ENCODE measurements around the gene COL13A1. TPM values are rescaled to one million over a fixed set of nuclear protein-coding genes. Genes with fewer than 3 reads are reported as not detected.

The COL13A1 gene
- total and polyA plus RNA-seq, 2 donors = 0.19 to 0.96 TPM

- Histone ChIP-seq H3K9me3 (ENCODE audit: control insufficient read depth in 2 of 2, insufficient read depth in 1 of 2, low read length in 1 of 2) (no peaks in the 10 kb centered on the region), H3K27me3 (ENCODE audit: control insufficient read depth in 2 of 2, insufficient read depth in 1 of 2, low read length in 1 of 2) (peaks cover 0 to 9% of the 10 kb centered on the region in 2 donors), H3K36me3 (ENCODE audit: control insufficient read depth in 2 of 2, insufficient read depth in 2 of 2, low read length in 1 of 2) (no peaks in the 10 kb centered on the region), H3K4me3 (ENCODE audit: low read length in 2 of 2) (no peak overlapping the region), H3K27ac (ENCODE audit: low read depth in 1 of 2, low read length in 1 of 2) (no peak overlapping the region), H3K4me1 (ENCODE audit: control insufficient read depth in 2 of 2, insufficient read depth in 2 of 2, low read length in 2 of 2) (peaks cover 5 to 37% of the 10 kb centered on the region in 2 donors)
- WGBS = 99% methylated on average over 6 of the region's 6 CpGs
- no peak for DNase-seq (ENCODE audit: low read depth in 6 of 9, low spot score in 9 of 9)
Measured at GRCh38 chr10:69843923-69844322, 42.2 kb downstream of the COL13A1 start.

DNA sequence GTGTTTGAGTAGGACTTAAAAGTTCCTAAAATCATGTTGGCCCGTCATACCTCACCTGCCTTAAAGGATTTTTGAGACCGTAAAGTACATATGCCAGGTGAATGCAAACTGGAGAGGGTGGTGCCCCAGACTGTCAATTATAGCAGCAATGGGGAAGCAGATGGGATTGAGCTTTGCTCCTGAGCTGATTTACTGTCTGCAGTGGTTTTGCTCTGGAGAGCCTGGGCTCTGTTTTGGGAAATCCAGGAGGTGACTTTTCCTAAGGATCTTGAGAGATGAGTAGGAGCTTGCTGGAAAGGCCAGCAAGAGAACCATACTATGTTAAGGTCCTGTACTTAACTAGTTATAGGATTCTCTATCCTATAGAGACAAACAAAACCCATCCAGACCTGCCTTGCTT, 43.0 kb downstream of the COL13A1 start:
- Histone ChIP-seq H3K4me1 (ENCODE audit: control insufficient read depth in 2 of 2, insufficient read depth in 2 of 2, low read length in 2 of 2) (peaks cover 5 to 33% of the 10 kb centered on the region in 2 donors), H3K4me3 (ENCODE audit: low read length in 2 of 2) (no peak overlapping the region), H3K9me3 (ENCODE audit: control insufficient read depth in 2 of 2, insufficient read depth in 1 of 2, low read length in 1 of 2) (no peaks in the 10 kb centered on the region), H3K27ac (ENCODE audit: low read depth in 1 of 2, low read length in 1 of 2) (no peak overlapping the region), H3K27me3 (ENCODE audit: control insufficient read depth in 2 of 2, insufficient read depth in 1 of 2, low read length in 1 of 2) (peaks cover 0 to 9% of the 10 kb centered on the region in 2 donors), H3K36me3 (ENCODE audit: control insufficient read depth in 2 of 2, insufficient read depth in 2 of 2, low read length in 1 of 2) (no peaks in the 10 kb centered on the region)
- no peak for DNase-seq (ENCODE audit: low read depth in 6 of 9, low spot score in 9 of 9)
- 98% methylated on average over 2 of the region's 2 CpGs for WGBS

- peaks cover 5 to 27% of the 10 kb centered on the region in 2 donors for H3K4me1 ChIP-seq (ENCODE audit: control insufficient read depth in 2 of 2, insufficient read depth in 2 of 2, low read length in 2 of 2)
- peaks cover 0 to 10% of the 10 kb centered on the region in 2 donors for H3K27me3 ChIP-seq (ENCODE audit: control insufficient read depth in 2 of 2, insufficient read depth in 1 of 2, low read length in 1 of 2)
- peak overlapping the region in 1 of 2 donors; percentile 10 for H3K27ac ChIP-seq (ENCODE audit: low read depth in 1 of 2, low read length in 1 of 2)
- H3K9me3 ChIP-seq (ENCODE audit: control insufficient read depth in 2 of 2, insufficient read depth in 1 of 2, low read length in 1 of 2) = no peaks in the 10 kb centered on the region
- no peaks in the 10 kb centered on the region for H3K36me3 ChIP-seq (ENCODE audit: control insufficient read depth in 2 of 2, insufficient read depth in 2 of 2, low read length in 1 of 2)
- 60% methylated on average over 6 of the region's 6 CpGs for WGBS
- DNase-seq (ENCODE audit: low read depth in 6 of 9, low spot score in 9 of 9) = no peak
- no peak overlapping the region for H3K4me3 ChIP-seq (ENCODE audit: low read length in 2 of 2)
Measured at GRCh38 chr10:69845574-69846292, 44.0 kb downstream of the COL13A1 start.

GRCh38 chr10:69846293-69846921, 44.7 kb downstream of the COL13A1 start:
- WGBS = 47% methylated on average over 14 of the region's 14 CpGs
- peaks cover 0 to 12% of the 10 kb centered on the region in 2 donors for H3K27me3 ChIP-seq (ENCODE audit: control insufficient read depth in 2 of 2, insufficient read depth in 1 of 2, low read length in 1 of 2)
- H3K27ac ChIP-seq (ENCODE audit: low read depth in 1 of 2, low read length in 1 of 2) = no peak overlapping the region
- H3K9me3 ChIP-seq (ENCODE audit: control insufficient read depth in 2 of 2, insufficient read depth in 1 of 2, low read length in 1 of 2) = no peaks in the 10 kb centered on the region
- H3K4me3 ChIP-seq (ENCODE audit: low read length in 2 of 2) = no peak overlapping the region
- H3K36me3 ChIP-seq (ENCODE audit: control insufficient read depth in 2 of 2, insufficient read depth in 2 of 2, low read length in 1 of 2) = no peaks in the 10 kb centered on the region
- DNase-seq (ENCODE audit: low read depth in 6 of 9, low spot score in 9 of 9) = peak in 1 of 9 donors; percentile 59
- H3K4me1 ChIP-seq (ENCODE audit: control insufficient read depth in 2 of 2, insufficient read depth in 2 of 2, low read length in 2 of 2) = peaks cover 5 to 27% of the 10 kb centered on the region in 2 donors

DNA sequence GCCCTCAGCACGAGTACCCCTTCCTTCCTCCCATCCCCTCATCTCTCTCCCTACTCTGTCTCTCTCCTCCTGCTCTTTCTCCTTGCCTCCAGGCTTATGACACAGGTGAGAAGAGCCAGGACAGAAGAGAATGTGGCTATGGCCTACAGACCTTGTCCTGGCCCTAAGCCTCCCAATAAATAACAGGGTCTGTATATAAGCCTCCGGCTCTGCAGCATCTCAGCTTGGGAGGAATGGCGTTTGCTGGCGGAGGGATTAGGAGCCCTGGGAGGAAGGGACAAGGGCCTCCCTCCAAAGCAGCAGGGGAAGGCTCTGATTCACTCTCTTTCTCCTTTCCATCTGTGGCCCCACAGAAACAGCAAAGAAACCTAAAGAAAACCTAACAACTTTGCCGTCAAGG, 45.8 kb downstream of the COL13A1 start:
- 91% methylated on average over 5 of the region's 5 CpGs for WGBS

DNA sequence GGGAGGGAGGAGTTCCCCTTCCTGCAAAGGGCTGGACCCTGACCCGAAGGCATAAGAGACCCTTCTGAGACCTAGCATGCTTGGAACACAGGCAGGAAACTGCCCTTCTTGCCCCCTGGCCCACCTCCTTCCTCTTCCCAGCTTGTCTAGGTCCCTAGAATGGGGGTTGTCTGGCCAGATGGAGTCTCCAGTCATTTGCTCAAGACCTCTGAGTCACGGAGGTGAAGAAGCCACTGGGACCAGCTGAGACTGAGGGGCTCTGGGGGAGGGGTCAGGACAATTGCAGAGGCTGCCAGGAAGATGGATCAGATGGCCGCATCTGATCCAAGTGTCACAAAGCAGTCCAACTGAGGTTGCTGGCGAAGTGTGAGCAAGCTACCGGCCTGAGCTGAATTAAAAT, 46.2 kb downstream of the COL13A1 start:
- Histone ChIP-seq H3K4me1 (ENCODE audit: control insufficient read depth in 2 of 2, insufficient read depth in 2 of 2, low read length in 2 of 2) (peaks cover 5 to 27% of the 10 kb centered on the region in 2 donors), H3K27ac (ENCODE audit: low read depth in 1 of 2, low read length in 1 of 2) (no peak overlapping the region), H3K4me3 (ENCODE audit: low read length in 2 of 2) (no peak overlapping the region), H3K27me3 (ENCODE audit: control insufficient read depth in 2 of 2, insufficient read depth in 1 of 2, low read length in 1 of 2) (peaks cover 0 to 14% of the 10 kb centered on the region in 2 donors), H3K9me3 (ENCODE audit: control insufficient read depth in 2 of 2, insufficient read depth in 1 of 2, low read length in 1 of 2) (no peaks in the 10 kb centered on the region), H3K36me3 (ENCODE audit: control insufficient read depth in 2 of 2, insufficient read depth in 2 of 2, low read length in 1 of 2) (no peaks in the 10 kb centered on the region)
- DNase-seq (ENCODE audit: low read depth in 6 of 9, low spot score in 9 of 9) = no peak
- WGBS = 81% methylated on average over 5 of the region's 5 CpGs

More for the DNA sequence above, 45.8 kb downstream of the COL13A1 start:
- Histone ChIP-seq H3K9me3 (ENCODE audit: control insufficient read depth in 2 of 2, insufficient read depth in 1 of 2, low read length in 1 of 2) (no peaks in the 10 kb centered on the region), H3K27ac (ENCODE audit: low read depth in 1 of 2, low read length in 1 of 2) (no peak overlapping the region), H3K36me3 (ENCODE audit: control insufficient read depth in 2 of 2, insufficient read depth in 2 of 2, low read length in 1 of 2) (no peaks in the 10 kb centered on the region), H3K27me3 (ENCODE audit: control insufficient read depth in 2 of 2, insufficient read depth in 1 of 2, low read length in 1 of 2) (peaks cover 0 to 13% of the 10 kb centered on the region in 2 donors), H3K4me3 (ENCODE audit: low read length in 2 of 2) (no peak overlapping the region), H3K4me1 (ENCODE audit: control insufficient read depth in 2 of 2, insufficient read depth in 2 of 2, low read length in 2 of 2) (peaks cover 5 to 27% of the 10 kb centered on the region in 2 donors)
- DNase-seq (ENCODE audit: low read depth in 6 of 9, low spot score in 9 of 9) = no peak

DNA sequence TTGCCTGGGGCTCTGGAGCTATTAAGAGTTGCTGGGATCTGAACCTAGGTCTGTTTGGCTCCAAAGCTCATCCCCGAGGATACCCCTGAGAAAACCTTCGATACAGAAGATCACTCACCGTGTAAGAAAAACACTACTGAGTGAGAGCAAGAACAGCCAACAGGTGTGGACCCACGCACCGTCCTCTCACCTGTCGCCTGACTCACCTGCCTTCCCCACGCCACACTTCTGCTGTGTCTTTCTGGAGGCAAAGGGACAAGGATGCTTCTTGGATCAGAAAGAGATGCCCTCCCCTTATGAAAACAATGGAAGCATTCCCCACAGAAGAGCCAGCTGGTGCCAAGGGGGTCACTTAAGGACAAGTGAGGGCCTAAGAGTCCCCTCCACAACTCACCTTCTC, 46.7 kb downstream of the COL13A1 start:
- peaks cover 5 to 27% of the 10 kb centered on the region in 2 donors for H3K4me1 ChIP-seq (ENCODE audit: control insufficient read depth in 2 of 2, insufficient read depth in 2 of 2, low read length in 2 of 2)
- WGBS = 99% methylated on average over 7 of the region's 7 CpGs

DNA sequence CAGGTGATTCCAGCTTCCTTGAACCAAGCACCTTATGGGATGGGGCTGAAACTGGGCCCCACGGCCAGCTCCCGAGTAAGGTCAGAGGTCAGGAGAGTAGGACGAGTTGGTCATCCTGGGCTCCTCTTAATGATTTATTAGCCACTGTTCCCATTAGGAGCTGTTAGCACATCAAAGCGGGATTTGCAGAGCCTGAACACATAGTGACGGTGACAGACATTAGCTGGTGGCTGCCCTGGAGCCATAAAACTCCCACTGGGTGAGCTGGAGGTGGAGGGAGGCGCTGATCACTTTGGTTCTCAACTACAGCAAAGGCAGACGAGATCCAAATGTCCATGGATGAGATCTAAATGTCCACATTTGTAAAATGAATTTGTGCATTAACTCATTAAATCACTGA, 48.1 kb downstream of the COL13A1 start:
- H3K4me3 ChIP-seq (ENCODE audit: low read length in 2 of 2) = no peak overlapping the region
- WGBS = 96% methylated on average over 7 of the region's 7 CpGs
- H3K9me3 ChIP-seq (ENCODE audit: control insufficient read depth in 2 of 2, insufficient read depth in 1 of 2, low read length in 1 of 2) = no peaks in the 10 kb centered on the region
- no peaks in the 10 kb centered on the region for H3K36me3 ChIP-seq (ENCODE audit: control insufficient read depth in 2 of 2, insufficient read depth in 2 of 2, low read length in 1 of 2)
- H3K4me1 ChIP-seq (ENCODE audit: control insufficient read depth in 2 of 2, insufficient read depth in 2 of 2, low read length in 2 of 2) = peaks cover 5 to 27% of the 10 kb centered on the region in 2 donors
- peaks cover 0 to 14% of the 10 kb centered on the region in 2 donors for H3K27me3 ChIP-seq (ENCODE audit: control insufficient read depth in 2 of 2, insufficient read depth in 1 of 2, low read length in 1 of 2)
- no peak overlapping the region for H3K27ac ChIP-seq (ENCODE audit: low read depth in 1 of 2, low read length in 1 of 2)
- no peak for DNase-seq (ENCODE audit: low read depth in 6 of 9, low spot score in 9 of 9)

More for the DNA sequence above, 46.7 kb downstream of the COL13A1 start:
- Histone ChIP-seq H3K4me3 (ENCODE audit: low read length in 2 of 2) (no peak overlapping the region), H3K27me3 (ENCODE audit: control insufficient read depth in 2 of 2, insufficient read depth in 1 of 2, low read length in 1 of 2) (peaks cover 0 to 14% of the 10 kb centered on the region in 2 donors), H3K9me3 (ENCODE audit: control insufficient read depth in 2 of 2, insufficient read depth in 1 of 2, low read length in 1 of 2) (no peaks in the 10 kb centered on the region), H3K27ac (ENCODE audit: low read depth in 1 of 2, low read length in 1 of 2) (no peak overlapping the region), H3K36me3 (ENCODE audit: control insufficient read depth in 2 of 2, insufficient read depth in 2 of 2, low read length in 1 of 2) (no peaks in the 10 kb centered on the region)
- no peak for DNase-seq (ENCODE audit: low read depth in 6 of 9, low spot score in 9 of 9)

DNA sequence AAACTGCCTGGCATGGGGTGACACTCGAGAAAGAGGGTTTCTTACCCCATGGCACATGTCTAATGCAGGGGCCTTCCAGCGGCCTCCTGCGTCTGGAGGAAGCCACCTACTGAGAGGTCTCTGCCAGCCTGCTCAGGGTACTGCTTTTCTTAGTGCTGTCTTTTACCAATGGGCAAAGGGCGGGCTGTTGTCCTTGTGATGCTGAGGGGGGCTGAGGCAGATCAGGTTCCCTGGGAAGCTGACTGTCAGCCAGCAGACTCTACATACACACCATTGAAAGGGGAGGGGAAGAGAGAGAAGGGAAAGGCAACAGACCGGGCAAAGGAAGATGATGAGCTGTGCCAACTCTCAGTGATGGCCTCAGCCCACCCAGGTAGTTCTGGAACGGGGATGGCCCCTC, 48.7 kb downstream of the COL13A1 start:
- Histone ChIP-seq H3K9me3 (ENCODE audit: control insufficient read depth in 2 of 2, insufficient read depth in 1 of 2, low read length in 1 of 2) (no peaks in the 10 kb centered on the region), H3K4me1 (ENCODE audit: control insufficient read depth in 2 of 2, insufficient read depth in 2 of 2, low read length in 2 of 2) (peaks cover 5 to 25% of the 10 kb centered on the region in 2 donors), H3K36me3 (ENCODE audit: control insufficient read depth in 2 of 2, insufficient read depth in 2 of 2, low read length in 1 of 2) (no peaks in the 10 kb centered on the region), H3K27ac (ENCODE audit: low read depth in 1 of 2, low read length in 1 of 2) (no peak overlapping the region), H3K27me3 (ENCODE audit: control insufficient read depth in 2 of 2, insufficient read depth in 1 of 2, low read length in 1 of 2) (peaks cover 0 to 14% of the 10 kb centered on the region in 2 donors), H3K4me3 (ENCODE audit: low read length in 2 of 2) (no peak overlapping the region)
- DNase-seq (ENCODE audit: low read depth in 6 of 9, low spot score in 9 of 9) = no peak
- 92% methylated on average over 6 of the region's 6 CpGs for WGBS

Data from thymus (tissue), 11 donors.